NCI-H1092 treated with DMSO at 0.1 percent for 48 hours (cell line): ENCODE measurements around the gene GPM6B.
A peak's percentile ranks its signal among the peaks of the same experiment; 100 is the strongest.
"Not testable (repeated sequence)": the region's sequence is repeated elsewhere in the genome, so short reads cannot be mapped to it uniquely, and the experiment has no call there.

ENCODE experiments used
- DNase-seq: peaks from one replicate; lab custom pipeline; 2025; lab: John Stamatoyannopoulos, UW

GPM6B gene

DNA sequence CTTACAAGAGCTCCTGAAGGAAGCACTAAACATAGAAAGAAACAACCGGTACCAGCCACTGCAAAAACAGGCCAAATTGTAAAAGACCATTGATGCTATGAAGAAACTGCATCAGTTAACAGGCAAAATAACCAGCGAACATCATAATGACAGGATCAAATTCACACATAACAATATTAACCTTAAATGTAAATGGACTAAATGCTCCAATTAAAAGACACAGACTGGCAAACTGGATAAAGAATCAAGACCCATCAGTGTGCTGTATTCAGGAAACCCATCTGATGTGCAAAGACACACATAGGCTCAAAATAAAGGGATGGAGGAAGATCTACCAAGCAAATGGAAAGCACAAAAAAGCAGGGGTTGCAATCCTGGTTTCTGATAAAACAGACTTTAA, 90.3 kb downstream of the GPM6B start:
- DNase-seq = not testable (repeated sequence)

DNA sequence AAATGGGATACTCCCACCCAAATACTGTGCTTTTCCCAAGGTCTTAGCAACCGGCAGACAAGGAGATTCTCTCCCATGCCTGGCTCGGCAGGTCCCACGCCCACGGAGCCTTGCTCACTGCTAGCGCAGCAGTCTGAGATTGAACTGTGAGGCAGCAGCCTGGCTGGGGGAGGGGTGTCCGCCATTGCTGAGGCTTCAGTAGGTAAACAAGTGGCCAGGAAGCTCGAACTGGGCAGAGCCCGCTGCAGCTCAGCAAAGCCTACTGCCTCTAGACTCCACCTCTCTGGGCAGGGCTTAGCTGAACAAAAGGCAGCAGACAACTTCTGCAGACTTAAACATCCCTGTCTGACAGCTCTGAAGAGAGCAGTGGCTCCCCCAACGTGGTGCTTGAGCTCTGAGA, 92.0 kb downstream of the GPM6B start:
- DNase-seq = not testable (repeated sequence)

DNA sequence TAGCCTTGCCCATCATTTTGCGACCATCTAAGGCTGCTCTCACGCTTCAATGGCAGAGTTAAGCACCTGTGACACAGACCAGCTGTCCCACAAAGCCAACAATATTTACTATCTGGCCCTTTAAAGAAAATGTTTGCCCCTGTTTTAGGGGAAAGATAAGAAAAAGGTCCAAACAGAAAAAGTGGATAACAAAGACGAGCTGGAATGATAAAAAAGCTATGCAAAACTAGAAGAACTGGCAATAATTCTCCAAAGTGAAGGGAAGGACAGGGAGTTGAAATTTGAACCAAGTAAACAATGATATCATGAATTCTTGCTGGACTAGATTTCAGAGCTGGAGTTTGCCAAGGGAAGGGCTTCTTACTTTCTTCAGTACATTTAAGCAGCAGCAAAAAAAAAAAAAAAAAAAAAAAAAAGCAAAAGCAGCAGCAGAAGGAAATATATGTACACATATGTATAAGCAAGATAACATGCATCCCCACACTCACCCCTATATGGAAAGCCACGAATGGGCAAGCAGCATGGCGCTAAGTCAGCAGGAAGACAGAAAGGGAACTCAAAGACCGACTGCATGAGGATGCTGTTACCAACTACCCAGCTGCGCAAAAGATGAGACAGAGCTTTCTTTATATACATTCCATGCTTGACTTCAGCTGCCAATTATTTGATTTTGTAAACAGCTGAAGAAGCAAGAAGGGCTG, 94.9 kb downstream of the GPM6B start:
- DNase-seq = peak; percentile 38

DNA sequence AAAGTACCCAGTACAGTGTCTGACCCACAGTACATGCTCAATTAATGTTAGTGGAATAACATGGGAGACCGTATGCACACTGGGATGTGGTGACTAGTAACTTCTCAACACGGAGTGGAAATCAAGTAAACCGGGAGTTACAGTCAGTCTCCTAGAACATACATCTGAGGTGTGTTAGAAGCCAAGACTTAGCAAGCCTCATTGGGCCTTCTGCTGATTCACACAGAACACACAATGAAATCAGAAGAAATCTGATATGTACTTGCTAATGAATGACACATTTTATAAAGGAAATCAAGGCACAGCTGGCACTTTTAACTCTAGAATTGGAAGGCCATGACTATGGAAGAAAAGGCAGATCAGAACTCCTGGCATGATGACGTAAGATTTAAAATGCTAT, 95.5 kb downstream of the GPM6B start:
- peak; percentile 38 for DNase-seq
